NT2/D1 (cell line): ENCODE results near the gene TMEM132D.

ENCODE experiments used
- SUZ12 ChIP-seq: IDR thresholded peaks from 2 replicates; pipeline ENCODE4 v1.6.1; 2011; ENCODE audit not compliant: insufficient read length, insufficient read depth; ENCODE audit errors: extremely low read depth
- YY1 ChIP-seq: IDR thresholded peaks from 2 replicates; pipeline ENCODE4 v1.6.1; 2011; ENCODE audit not compliant: insufficient read length, insufficient read depth

- TF ChIP-seq YY1 (no peak), SUZ12 (no peak)
These were observed 227.4 kb downstream of the TMEM132D start for GRCh38 chr12:129676411-129676810.
